Measurements from ENCODE around the gene CTCF.
A peak's percentile ranks its signal among the peaks of the same experiment; 100 is the strongest.

GRCh38 chr16:67653789-67654402 is 91.6 kb downstream of the CTCF start:
- TF ChIP-seq POLR2A (IDR thresholded peaks at IDR 0.05; ENCODE audit: low read depth, low read length) (peak; percentile 27; the same call in 1 of the 2 replicates), CEBPB (IDR thresholded peaks at IDR 0.05; ENCODE audit: borderline replicate concordance in 1 of 2, low read depth in 2 of 2, low read length in 2 of 2) (no peak), SMAD1 (IDR thresholded peaks at IDR 0.05; ENCODE audit: low read depth, partially characterized antibody) (no peak), CTCF (IDR thresholded peaks at IDR 0.05 in 2 of 3, conservative IDR thresholded peaks at IDR 0.05 in 1 of 3; ENCODE audit: control insufficient read depth in 2 of 3, extremely low read depth in 1 of 3, insufficient read depth in 1 of 3, low read depth in 3 of 3, low read length in 3 of 3) (no peak), ATF3 (IDR thresholded peaks at IDR 0.05; ENCODE audit: borderline replicate concordance, extremely low read depth, low read depth, low read length) (no peak), SIN3A (IDR thresholded peaks at IDR 0.05; ENCODE audit: low read depth, low read length) (no peak), BRCA1 (IDR thresholded peaks at IDR 0.05; ENCODE audit: low read depth, low read length) (no peak), EP300 (IDR thresholded peaks at IDR 0.05; ENCODE audit: borderline replicate concordance in 1 of 2, control insufficient read depth in 1 of 2, low read depth in 2 of 2, low read length in 2 of 2) (no peak)
